ENCODE data around the gene KIFC3.

The KIFC3 gene

GRCh38 chr16:57773019-57773418 lies 29.3 kb downstream of the KIFC3 start:
- H3K4me1 ChIP-seq (ENCODE audit: control insufficient read depth, insufficient read depth, low read length), result peaks cover 27% of the 10 kb centered on the region
- H3K9me3 ChIP-seq (ENCODE audit: control insufficient read depth, insufficient read depth, low read depth, low read length), result no peaks in the 10 kb centered on the region
- H3K4me3 ChIP-seq (ENCODE audit: low read depth, low read length), result no peak overlapping the region
- H3K9ac ChIP-seq (ENCODE audit: low read length), result no peak overlapping the region
- H3K36me3 ChIP-seq (ENCODE audit: control insufficient read depth, insufficient read depth, low read length), result peaks cover 16% of the 10 kb centered on the region; the same call in 1 of the 2 replicates
- no peak overlapping the region for H3K27ac ChIP-seq (ENCODE audit: low read depth, low read length)
- H3K27me3 ChIP-seq (ENCODE audit: control insufficient read depth, insufficient read depth, low read length), result no peaks in the 10 kb centered on the region

DNA sequence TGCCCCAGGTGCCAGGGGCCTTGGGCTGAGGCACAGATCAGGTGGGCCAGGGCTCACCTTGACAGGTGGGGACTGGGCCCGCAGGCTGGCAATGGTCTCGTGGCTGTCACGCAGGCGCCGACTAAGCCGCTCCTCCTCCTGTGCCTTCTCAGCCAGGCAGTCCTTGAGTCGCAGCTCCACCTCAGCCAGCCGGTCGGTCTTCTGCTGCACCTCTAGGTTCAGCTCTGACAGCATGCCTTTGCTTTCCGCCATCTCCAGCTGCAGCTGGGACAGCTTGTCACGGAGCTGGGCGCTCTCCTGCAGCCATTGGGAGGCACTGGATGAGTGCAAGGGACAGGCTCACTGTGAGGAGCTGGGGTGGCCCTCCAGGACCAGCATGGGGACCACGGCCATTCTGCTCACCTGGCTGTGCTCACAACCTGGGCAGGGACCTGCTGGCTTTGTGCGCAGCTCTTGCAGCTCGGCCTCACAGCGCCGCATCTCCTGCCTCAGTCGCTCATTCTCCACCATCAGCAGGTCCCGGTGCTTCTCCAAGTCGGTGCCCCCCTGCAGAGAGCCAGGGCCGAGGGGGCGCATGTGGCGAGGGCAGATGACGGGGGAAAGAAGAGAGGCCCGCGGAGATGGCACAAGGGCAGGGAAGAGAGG lies 31.0 kb downstream of the KIFC3 start:
- no peaks in the 10 kb centered on the region for H3K27me3 ChIP-seq (ENCODE audit: control insufficient read depth, insufficient read depth, low read length)
- H3K36me3 ChIP-seq (ENCODE audit: control insufficient read depth, insufficient read depth, low read length), result peaks cover 16% of the 10 kb centered on the region; the same call in 1 of the 2 replicates
- H3K4me3 ChIP-seq (ENCODE audit: low read depth, low read length), result no peak overlapping the region
- H3K9me3 ChIP-seq (ENCODE audit: control insufficient read depth, insufficient read depth, low read depth, low read length), result no peaks in the 10 kb centered on the region
- no peak overlapping the region for H3K27ac ChIP-seq (ENCODE audit: low read depth, low read length)
- H3K9ac ChIP-seq (ENCODE audit: low read length), result no peak overlapping the region
- peaks cover 21% of the 10 kb centered on the region for H3K4me1 ChIP-seq (ENCODE audit: control insufficient read depth, insufficient read depth, low read length)

- Histone ChIP-seq H3K36me3 (ENCODE audit: control insufficient read depth, insufficient read depth, low read length) (peaks cover 16% of the 10 kb centered on the region; the same call in 1 of the 2 replicates), H3K9ac (ENCODE audit: low read length) (no peak overlapping the region), H3K27me3 (ENCODE audit: control insufficient read depth, insufficient read depth, low read length) (no peaks in the 10 kb centered on the region), H3K4me3 (ENCODE audit: low read depth, low read length) (no peak overlapping the region), H3K9me3 (ENCODE audit: control insufficient read depth, insufficient read depth, low read depth, low read length) (no peaks in the 10 kb centered on the region), H3K27ac (ENCODE audit: low read depth, low read length) (no peak overlapping the region), H3K4me1 (ENCODE audit: control insufficient read depth, insufficient read depth, low read length) (peaks cover 15% of the 10 kb centered on the region)
Observed at GRCh38 chr16:57770361-57770760, 31.9 kb downstream of the KIFC3 start.

DNA sequence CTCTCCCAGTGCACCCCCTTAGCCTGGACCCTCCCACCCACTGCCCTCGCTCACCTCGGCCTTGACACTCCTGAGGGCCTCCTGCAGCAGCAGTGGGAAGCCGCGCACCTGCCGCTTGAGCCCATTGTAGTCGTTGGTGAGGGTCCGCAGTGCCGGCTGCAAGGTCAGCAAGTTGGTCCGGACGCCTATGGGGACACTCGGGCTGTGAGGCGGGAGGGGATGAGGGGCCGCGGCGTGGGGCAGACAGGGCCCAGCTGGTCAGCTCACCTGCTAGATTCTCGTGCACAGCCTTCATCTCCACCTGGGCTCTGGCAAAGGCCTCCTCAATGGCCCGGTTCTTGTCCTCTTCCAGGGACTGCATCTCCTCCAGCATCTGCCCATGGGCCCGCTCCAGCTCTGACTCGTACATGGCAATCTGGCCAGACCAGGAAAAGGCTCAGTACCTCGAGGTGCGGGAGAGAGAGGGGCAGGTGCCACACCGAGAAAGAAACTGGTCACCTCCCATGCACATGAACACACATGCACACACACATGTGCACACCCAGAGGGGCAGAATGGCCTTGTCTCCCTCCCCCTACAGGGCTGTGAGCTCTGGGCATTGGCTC lies 32.6 kb downstream of the KIFC3 start:
- no peak overlapping the region for H3K9ac ChIP-seq (ENCODE audit: low read length)
- no peak overlapping the region for H3K4me3 ChIP-seq (ENCODE audit: low read depth, low read length)
- peaks cover 16% of the 10 kb centered on the region; the same call in 1 of the 2 replicates for H3K36me3 ChIP-seq (ENCODE audit: control insufficient read depth, insufficient read depth, low read length)
- no peaks in the 10 kb centered on the region for H3K27me3 ChIP-seq (ENCODE audit: control insufficient read depth, insufficient read depth, low read length)
- peaks cover 11% of the 10 kb centered on the region for H3K4me1 ChIP-seq (ENCODE audit: control insufficient read depth, insufficient read depth, low read length)
- no peaks in the 10 kb centered on the region for H3K9me3 ChIP-seq (ENCODE audit: control insufficient read depth, insufficient read depth, low read depth, low read length)
- H3K27ac ChIP-seq (ENCODE audit: low read depth, low read length), result no peak overlapping the region

DNA sequence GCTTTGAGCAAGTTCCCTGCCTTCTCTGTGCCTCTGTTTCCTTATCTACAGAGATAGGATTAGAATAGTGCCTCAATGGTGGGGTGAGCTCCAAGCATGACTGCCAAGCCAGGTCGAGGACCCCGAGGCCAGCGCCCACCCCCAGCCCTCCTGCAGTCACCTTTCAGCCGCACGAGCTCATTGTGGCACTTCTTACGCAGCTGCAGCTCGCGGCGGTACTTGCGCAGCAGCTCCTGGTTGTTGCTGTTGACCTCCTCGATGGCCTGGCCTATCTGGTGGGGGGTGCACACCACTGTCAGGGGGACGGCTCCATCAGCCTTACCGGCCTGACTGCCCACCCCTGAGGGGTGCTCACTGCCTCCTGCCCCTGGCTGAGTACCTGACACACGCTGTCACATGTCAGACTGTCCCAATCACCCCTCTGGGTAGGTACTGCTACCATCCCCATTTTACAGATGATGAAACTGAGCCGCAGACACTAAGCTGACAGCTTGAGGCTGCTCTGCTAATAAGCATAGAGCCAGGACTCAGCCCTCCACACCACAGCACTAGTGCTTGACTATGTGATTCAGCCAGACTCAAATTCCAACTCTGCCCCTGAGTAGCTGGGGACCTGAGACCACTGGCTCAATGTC lies 35.5 kb downstream of the KIFC3 start:
- Histone ChIP-seq H3K27ac (ENCODE audit: low read depth, low read length) (no peak overlapping the region), H3K4me3 (ENCODE audit: low read depth, low read length) (no peak overlapping the region), H3K9ac (ENCODE audit: low read length) (no peak overlapping the region), H3K27me3 (ENCODE audit: control insufficient read depth, insufficient read depth, low read length) (no peaks in the 10 kb centered on the region), H3K36me3 (ENCODE audit: control insufficient read depth, insufficient read depth, low read length) (peaks cover 18% of the 10 kb centered on the region; the same call in 1 of the 2 replicates), H3K9me3 (ENCODE audit: control insufficient read depth, insufficient read depth, low read depth, low read length) (no peaks in the 10 kb centered on the region), H3K4me1 (ENCODE audit: control insufficient read depth, insufficient read depth, low read length) (peaks cover 12% of the 10 kb centered on the region)

GRCh38 chr16:57765160-57765728 lies 37.0 kb downstream of the KIFC3 start:
- no peaks in the 10 kb centered on the region for H3K27me3 ChIP-seq (ENCODE audit: control insufficient read depth, insufficient read depth, low read length)
- peaks cover 21% of the 10 kb centered on the region; the same call in 1 of the 2 replicates for H3K36me3 ChIP-seq (ENCODE audit: control insufficient read depth, insufficient read depth, low read length)
- H3K4me3 ChIP-seq (ENCODE audit: low read depth, low read length), result no peak overlapping the region
- no peak overlapping the region for H3K9ac ChIP-seq (ENCODE audit: low read length)
- peaks cover 18% of the 10 kb centered on the region for H3K4me1 ChIP-seq (ENCODE audit: control insufficient read depth, insufficient read depth, low read length)
- no peaks in the 10 kb centered on the region for H3K9me3 ChIP-seq (ENCODE audit: control insufficient read depth, insufficient read depth, low read depth, low read length)
- H3K27ac ChIP-seq (ENCODE audit: low read depth, low read length), result no peak overlapping the region

DNA sequence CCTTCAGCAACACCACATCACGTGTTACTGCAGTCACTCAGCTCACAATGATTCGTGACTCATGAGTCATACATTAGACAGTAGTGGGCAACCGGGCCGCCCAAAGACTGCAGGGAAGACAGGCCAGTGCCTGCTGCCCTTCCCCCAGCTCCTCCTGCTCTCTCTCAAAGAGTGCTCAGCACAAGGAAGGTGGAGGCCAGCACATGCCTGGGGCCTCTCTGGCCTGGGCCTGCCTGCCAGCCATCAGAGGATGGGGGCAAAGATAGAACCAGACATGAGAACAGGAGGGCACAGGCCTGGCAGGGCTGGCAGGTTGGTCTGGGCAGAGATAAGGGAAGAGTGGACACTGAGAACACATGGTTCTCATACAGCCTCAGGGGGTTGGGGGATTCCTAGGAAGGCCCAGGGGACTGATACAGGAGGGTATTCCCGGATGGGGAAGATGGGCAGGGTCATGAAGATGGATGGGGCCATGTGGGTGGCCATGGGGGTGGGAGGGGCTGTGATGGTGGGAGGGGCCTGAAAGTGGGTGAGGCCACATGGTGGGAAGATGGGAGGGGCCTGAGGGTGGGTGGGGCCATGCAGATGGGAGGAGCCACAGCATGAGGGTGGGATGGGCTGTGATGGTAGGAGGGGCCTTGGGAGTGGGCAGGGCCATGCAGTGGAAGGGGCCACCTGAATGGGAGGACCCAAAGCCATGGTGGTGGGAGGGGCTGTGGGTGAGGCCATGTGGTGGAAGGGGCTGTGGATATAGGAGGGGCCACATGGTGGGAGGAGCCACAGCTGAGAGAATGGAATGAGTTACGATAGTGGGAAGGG lies 37.7 kb downstream of the KIFC3 start:
- peaks cover 25% of the 10 kb centered on the region for H3K4me1 ChIP-seq (ENCODE audit: control insufficient read depth, insufficient read depth, low read length)
- H3K9me3 ChIP-seq (ENCODE audit: control insufficient read depth, insufficient read depth, low read depth, low read length), result no peaks in the 10 kb centered on the region
- no peak overlapping the region for H3K27ac ChIP-seq (ENCODE audit: low read depth, low read length)
- H3K4me3 ChIP-seq (ENCODE audit: low read depth, low read length), result no peak overlapping the region
- H3K9ac ChIP-seq (ENCODE audit: low read length), result no peak overlapping the region
- no peaks in the 10 kb centered on the region for H3K27me3 ChIP-seq (ENCODE audit: control insufficient read depth, insufficient read depth, low read length)
- H3K36me3 ChIP-seq (ENCODE audit: control insufficient read depth, insufficient read depth, low read length), result peaks cover 21% of the 10 kb centered on the region; the same call in 1 of the 2 replicates

DNA sequence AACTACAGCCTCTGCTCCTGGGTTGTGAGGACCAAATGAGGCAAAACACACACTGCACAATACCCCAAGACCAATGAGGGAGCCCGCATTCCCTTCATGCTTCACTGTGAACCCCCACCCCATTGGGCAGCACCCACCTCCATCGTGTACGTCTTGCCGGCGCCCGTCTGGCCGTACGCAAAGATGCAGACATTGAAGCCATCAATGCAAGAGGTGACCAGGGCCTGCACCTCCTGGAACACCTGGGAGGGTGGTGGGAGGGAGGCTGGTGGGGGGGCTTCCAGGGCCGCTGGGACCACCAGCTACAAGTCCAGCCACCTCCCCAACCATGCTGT lies 38.3 kb downstream of the KIFC3 start:
- Histone ChIP-seq H3K36me3 (ENCODE audit: control insufficient read depth, insufficient read depth, low read length) (peaks cover 21% of the 10 kb centered on the region; the same call in 1 of the 2 replicates), H3K27ac (ENCODE audit: low read depth, low read length) (no peak overlapping the region), H3K9ac (ENCODE audit: low read length) (no peak overlapping the region), H3K4me3 (ENCODE audit: low read depth, low read length) (no peak overlapping the region), H3K27me3 (ENCODE audit: control insufficient read depth, insufficient read depth, low read length) (no peaks in the 10 kb centered on the region), H3K4me1 (ENCODE audit: control insufficient read depth, insufficient read depth, low read length) (peaks cover 31% of the 10 kb centered on the region), H3K9me3 (ENCODE audit: control insufficient read depth, insufficient read depth, low read depth, low read length) (no peaks in the 10 kb centered on the region)

GRCh38 chr16:57763285-57764005 lies 38.8 kb downstream of the KIFC3 start:
- H3K4me1 ChIP-seq (ENCODE audit: control insufficient read depth, insufficient read depth, low read length), result peaks cover 36% of the 10 kb centered on the region

DNA sequence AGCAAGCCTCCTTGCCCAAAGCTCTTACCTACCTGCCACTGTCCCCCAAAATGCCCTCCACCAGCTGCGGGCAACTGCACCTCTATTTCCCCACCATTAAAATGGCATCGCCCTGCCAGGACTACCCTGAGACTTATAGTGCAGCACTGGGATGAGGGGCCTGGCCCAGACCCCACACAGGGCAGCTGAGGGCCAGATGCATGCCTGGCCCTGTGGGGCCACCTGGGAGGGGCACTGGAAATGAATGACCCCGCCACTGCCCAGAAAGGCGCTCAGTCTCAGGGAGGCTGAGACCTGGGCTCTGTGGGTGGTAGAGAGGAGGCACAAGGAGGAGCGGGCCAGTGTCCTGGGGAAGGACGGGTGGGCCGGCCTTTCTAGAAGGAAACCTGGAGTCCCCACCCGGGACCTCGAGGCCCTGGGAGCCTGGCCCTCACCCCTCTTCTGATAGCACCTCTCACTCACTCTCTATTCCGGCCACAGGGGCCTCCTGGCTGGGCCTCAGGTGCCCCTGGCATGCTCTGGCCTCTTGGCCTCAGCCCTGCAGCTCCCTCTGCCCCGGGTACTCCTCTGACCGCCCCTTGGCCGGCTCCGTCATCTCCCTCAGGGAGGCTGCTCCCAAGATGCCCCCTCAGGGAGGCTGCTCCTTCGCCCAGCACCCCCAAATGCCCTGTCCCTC lies 39.8 kb downstream of the KIFC3 start:
- Histone ChIP-seq H3K27ac (ENCODE audit: low read depth, low read length) (no peak overlapping the region), H3K4me3 (ENCODE audit: low read depth, low read length) (no peak overlapping the region), H3K27me3 (ENCODE audit: control insufficient read depth, insufficient read depth, low read length) (no peaks in the 10 kb centered on the region), H3K9ac (ENCODE audit: low read length) (no peak overlapping the region), H3K36me3 (ENCODE audit: control insufficient read depth, insufficient read depth, low read length) (peaks cover 28% of the 10 kb centered on the region; the same call in 1 of the 2 replicates), H3K9me3 (ENCODE audit: control insufficient read depth, insufficient read depth, low read depth, low read length) (no peaks in the 10 kb centered on the region), H3K4me1 (ENCODE audit: control insufficient read depth, insufficient read depth, low read length) (peaks cover 42% of the 10 kb centered on the region)

More at GRCh38 chr16:57763285-57764005, 38.8 kb downstream of the KIFC3 start:
- Histone ChIP-seq H3K27me3 (ENCODE audit: control insufficient read depth, insufficient read depth, low read length) (no peaks in the 10 kb centered on the region), H3K9me3 (ENCODE audit: control insufficient read depth, insufficient read depth, low read depth, low read length) (no peaks in the 10 kb centered on the region), H3K9ac (ENCODE audit: low read length) (no peak overlapping the region), H3K4me3 (ENCODE audit: low read depth, low read length) (no peak overlapping the region), H3K36me3 (ENCODE audit: control insufficient read depth, insufficient read depth, low read length) (peaks cover 23% of the 10 kb centered on the region; the same call in 1 of the 2 replicates), H3K27ac (ENCODE audit: low read depth, low read length) (no peak overlapping the region)
